DND-41 (cell line): ENCODE data around the gene TSHZ2.
"Not testable (repeated sequence)": the region's sequence is repeated elsewhere in the genome, so short reads cannot be mapped to it uniquely, and the experiment has no call there.

Experiments
- ATAC-seq: fragments of 200-7000 bp; cut with Tn5 transposase; 3 replicates; pipeline ENCODE4 v1.9.1; 2021; ENCODE audit warnings: low read depth; ENCODE audit not compliant: insufficient read depth
- DNase-seq: peaks from one replicate; pipeline ENCODE4 v3.0.0-alpha.2; 2020
- H2AFZ ChIP-seq: 2 replicates; pipeline ENCODE4 v1.6.0; 2012; ENCODE audit warnings: low read depth, low read length
- H3K27ac ChIP-seq: 2 replicates; pipeline ENCODE4 v1.5.1; 2012; ENCODE audit warnings: low read length, inconsistent platforms
- H3K27me3 ChIP-seq: fragments of 200-600 bp; sonication (generic); 2 replicates; pipeline ENCODE4 v1.6.0; 2012; ENCODE audit warnings: low read length, mild to moderate bottlenecking, inconsistent platforms; ENCODE audit not compliant: insufficient read depth, poor library complexity
- H3K36me3 ChIP-seq: 2 replicates; pipeline ENCODE4 v1.5.1; 2012; ENCODE audit warnings: low read length, inconsistent platforms; ENCODE audit not compliant: insufficient read depth
- H3K4me1 ChIP-seq: 2 replicates; pipeline ENCODE4 v1.5.1; 2012; ENCODE audit warnings: mild to moderate bottlenecking, low read length; ENCODE audit not compliant: insufficient read depth
- H3K4me2 ChIP-seq: 2 replicates; pipeline ENCODE4 v1.6.0; 2012; ENCODE audit warnings: mild to moderate bottlenecking, moderate library complexity, low read length, inconsistent platforms; ENCODE audit not compliant: insufficient read depth
- H3K4me3 ChIP-seq, 2 experiments: fragments of 200-600 bp in 1 of 2; shearing (Covaris generic) in 1 of 2; 2 replicates each; pipeline ENCODE4 v1.5.1; 2012 to 2016; ENCODE audit warnings: inconsistent platforms in 2 of 2, low read length in 2 of 2, mild to moderate bottlenecking in 2 of 2, low read depth in 1 of 2, moderate library complexity in 1 of 2
- H3K79me2 ChIP-seq: 2 replicates; pipeline ENCODE4 v1.6.0; 2012; ENCODE audit warnings: low read length, inconsistent platforms; ENCODE audit not compliant: insufficient read depth
- H3K9ac ChIP-seq: 2 replicates; pipeline ENCODE4 v1.6.0; 2012; ENCODE audit warnings: low read depth, mild to moderate bottlenecking, inconsistent platforms, low read length, moderate library complexity
- H3K9me3 ChIP-seq: 2 replicates; pipeline ENCODE4 v1.5.1; 2012; ENCODE audit warnings: low read length, moderate library complexity, mild to moderate bottlenecking, inconsistent platforms; ENCODE audit not compliant: insufficient read depth, severe bottlenecking
- H4K20me1 ChIP-seq: 2 replicates; pipeline ENCODE4 v1.6.0; 2012; ENCODE audit warnings: low read length; ENCODE audit not compliant: insufficient read depth
- EZH2 ChIP-seq: IDR thresholded peaks from 3 replicates; pipeline ENCODE4 v1.6.1; 2012; ENCODE audit warnings: borderline replicate concordance, low read depth, mild to moderate bottlenecking, moderate library complexity, low read length, inconsistent platforms; ENCODE audit not compliant: severe bottlenecking
- TF ChIP-seq, protein P1 (sequence below): IDR thresholded peaks from 2 replicates; pipeline ENCODE4 v1.5.1; 2012; ENCODE audit warnings: borderline replicate concordance, low read length, moderate library complexity, mild to moderate bottlenecking; ENCODE audit not compliant: poor library complexity, severe bottlenecking; ENCODE audit errors: extremely low read depth

Gene TSHZ2

DNA sequence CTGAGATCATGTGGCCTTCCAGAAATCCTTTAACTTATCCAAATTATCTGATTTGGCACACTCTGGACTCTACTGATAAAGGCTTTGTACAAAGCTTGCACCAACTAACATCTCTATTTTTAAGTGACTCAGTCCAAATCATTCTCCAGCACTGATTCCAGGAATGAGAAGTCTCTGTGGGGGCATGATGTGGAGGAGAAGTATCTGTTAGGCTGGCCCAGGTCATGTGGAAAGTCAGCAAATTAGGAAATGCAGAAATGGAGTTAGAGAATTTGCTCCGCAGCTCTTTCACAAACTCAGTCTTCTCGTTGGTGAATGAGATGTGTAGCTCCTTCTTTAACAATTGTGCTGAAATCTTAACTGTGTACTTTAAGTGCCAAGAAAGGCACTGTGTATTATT lies 455.8 kb downstream of the TSHZ2 start:
- Histone ChIP-seq H4K20me1 (no peaks in the 10 kb centered on the region), H3K79me2 (no peaks in the 10 kb centered on the region)

DNA sequence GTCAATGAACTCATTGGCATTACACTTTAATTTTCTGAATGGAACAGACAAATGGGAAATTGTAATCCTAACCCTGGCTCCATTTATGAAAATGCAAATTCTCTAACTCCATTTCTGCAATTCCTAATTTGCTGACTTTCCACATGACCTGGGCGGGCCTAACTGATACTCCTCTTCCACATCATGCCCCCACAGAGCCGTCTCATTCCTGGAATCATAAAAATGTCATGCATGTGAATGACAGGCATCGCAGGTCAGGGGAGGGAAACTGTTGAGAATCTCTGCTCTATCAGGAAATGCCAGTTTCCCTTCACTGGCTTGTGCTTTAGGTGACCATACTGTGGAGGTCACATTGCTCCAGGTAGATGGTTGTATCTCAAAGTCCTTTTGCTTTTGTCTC lies 456.4 kb downstream of the TSHZ2 start:
- Histone ChIP-seq H3K4me2 (no peak overlapping the region), H3K27ac (no peak overlapping the region), H4K20me1 (no peaks in the 10 kb centered on the region), H3K4me1 (no peaks in the 10 kb centered on the region), H3K9me3 (no peaks in the 10 kb centered on the region), H3K4me3 (no peak overlapping the region), H2AFZ (no peak overlapping the region), H3K9ac (no peak overlapping the region), H3K79me2 (no peaks in the 10 kb centered on the region), H3K27me3 (peaks cover 23% of the 10 kb centered on the region), H3K36me3 (no peaks in the 10 kb centered on the region)
- DNase-seq (no peak), ATAC-seq (no peak)
- TF ChIP-seq EZH2: no peak
- TF ChIP-seq, protein P1, sequence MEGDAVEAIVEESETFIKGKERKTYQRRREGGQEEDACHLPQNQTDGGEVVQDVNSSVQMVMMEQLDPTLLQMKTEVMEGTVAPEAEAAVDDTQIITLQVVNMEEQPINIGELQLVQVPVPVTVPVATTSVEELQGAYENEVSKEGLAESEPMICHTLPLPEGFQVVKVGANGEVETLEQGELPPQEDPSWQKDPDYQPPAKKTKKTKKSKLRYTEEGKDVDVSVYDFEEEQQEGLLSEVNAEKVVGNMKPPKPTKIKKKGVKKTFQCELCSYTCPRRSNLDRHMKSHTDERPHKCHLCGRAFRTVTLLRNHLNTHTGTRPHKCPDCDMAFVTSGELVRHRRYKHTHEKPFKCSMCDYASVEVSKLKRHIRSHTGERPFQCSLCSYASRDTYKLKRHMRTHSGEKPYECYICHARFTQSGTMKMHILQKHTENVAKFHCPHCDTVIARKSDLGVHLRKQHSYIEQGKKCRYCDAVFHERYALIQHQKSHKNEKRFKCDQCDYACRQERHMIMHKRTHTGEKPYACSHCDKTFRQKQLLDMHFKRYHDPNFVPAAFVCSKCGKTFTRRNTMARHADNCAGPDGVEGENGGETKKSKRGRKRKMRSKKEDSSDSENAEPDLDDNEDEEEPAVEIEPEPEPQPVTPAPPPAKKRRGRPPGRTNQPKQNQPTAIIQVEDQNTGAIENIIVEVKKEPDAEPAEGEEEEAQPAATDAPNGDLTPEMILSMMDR: no peak

More for the DNA sequence above, 455.8 kb downstream of the TSHZ2 start:
- H3K36me3 ChIP-seq: no peaks in the 10 kb centered on the region
- no peak for DNase-seq
- no peak for ATAC-seq
- no peak overlapping the region for H3K4me3 ChIP-seq
- H3K4me2 ChIP-seq: no peak overlapping the region
- no peak overlapping the region for H3K9ac ChIP-seq
- no peaks in the 10 kb centered on the region for H3K4me1 ChIP-seq
- H3K27ac ChIP-seq: no peak overlapping the region
- H3K9me3 ChIP-seq: no peaks in the 10 kb centered on the region
- H2AFZ ChIP-seq: no peak overlapping the region
- peaks cover 22% of the 10 kb centered on the region for H3K27me3 ChIP-seq
- TF ChIP-seq EZH2: no peak
- TF ChIP-seq, protein P1: no peak

DNA sequence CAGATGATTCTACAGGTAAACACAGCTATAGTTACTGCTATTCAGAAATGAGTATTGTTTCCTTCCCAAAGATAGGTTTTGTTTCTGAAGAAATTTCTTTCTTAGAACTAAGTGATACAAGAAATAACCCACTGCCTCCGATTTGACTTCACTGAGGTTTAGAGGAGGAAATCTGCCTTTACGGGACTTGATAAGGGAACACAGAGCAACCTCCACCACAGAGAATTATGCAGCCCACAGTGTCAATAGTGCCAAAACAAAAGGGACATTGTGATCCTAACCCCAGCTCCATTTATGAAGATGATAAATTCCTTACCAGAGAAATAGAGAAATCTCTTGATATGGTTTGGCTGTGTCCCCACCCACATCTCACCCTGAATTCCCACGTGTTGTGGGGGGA lies 456.8 kb downstream of the TSHZ2 start:
- DNase-seq (no peak), ATAC-seq (no peak)
- Histone ChIP-seq H3K36me3 (no peaks in the 10 kb centered on the region), H3K27ac (no peak overlapping the region), H3K4me1 (no peaks in the 10 kb centered on the region), H3K9ac (no peak overlapping the region), H3K27me3 (peaks cover 23% of the 10 kb centered on the region), H2AFZ (no peak overlapping the region), H4K20me1 (no peaks in the 10 kb centered on the region), H3K4me2 (no peak overlapping the region), H3K9me3 (no peaks in the 10 kb centered on the region), H3K79me2 (no peaks in the 10 kb centered on the region), H3K4me3 (no peak overlapping the region)
- TF ChIP-seq, protein P1: no peak
- TF ChIP-seq EZH2: no peak

DNA sequence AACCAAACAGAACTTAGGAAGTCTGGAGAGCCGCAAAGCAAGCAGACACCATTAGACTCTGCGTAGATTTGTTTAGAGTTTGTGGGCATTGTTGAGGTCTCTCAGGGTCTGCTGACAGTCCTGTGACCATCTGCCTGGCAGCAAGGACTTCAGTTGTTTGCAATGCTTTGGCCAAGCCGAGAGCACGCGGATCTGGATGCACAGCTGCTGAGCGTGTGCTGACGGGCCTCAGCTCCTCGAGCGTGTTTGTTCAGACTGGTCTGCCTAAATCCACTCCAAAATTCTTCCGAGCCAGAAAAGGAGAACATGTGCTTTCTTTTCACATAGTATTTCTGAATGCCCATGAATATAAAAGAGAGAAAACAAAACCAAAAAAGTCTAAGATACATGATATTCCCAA lies 462.5 kb downstream of the TSHZ2 start:
- H4K20me1 ChIP-seq: no peaks in the 10 kb centered on the region
- H3K27ac ChIP-seq: no peak overlapping the region
- peaks cover 11% of the 10 kb centered on the region for H3K27me3 ChIP-seq
- no peak for TF ChIP-seq EZH2
- TF ChIP-seq, protein P1: no peak
- H3K79me2 ChIP-seq: no peaks in the 10 kb centered on the region
- DNase-seq (no peak), ATAC-seq (no peak)
- no peak overlapping the region for H2AFZ ChIP-seq
- H3K4me1 ChIP-seq: no peaks in the 10 kb centered on the region
- H3K9ac ChIP-seq: no peak overlapping the region
- H3K4me3 ChIP-seq: no peak overlapping the region
- H3K9me3 ChIP-seq: no peaks in the 10 kb centered on the region
- H3K36me3 ChIP-seq: no peaks in the 10 kb centered on the region
- H3K4me2 ChIP-seq: no peak overlapping the region

DNA sequence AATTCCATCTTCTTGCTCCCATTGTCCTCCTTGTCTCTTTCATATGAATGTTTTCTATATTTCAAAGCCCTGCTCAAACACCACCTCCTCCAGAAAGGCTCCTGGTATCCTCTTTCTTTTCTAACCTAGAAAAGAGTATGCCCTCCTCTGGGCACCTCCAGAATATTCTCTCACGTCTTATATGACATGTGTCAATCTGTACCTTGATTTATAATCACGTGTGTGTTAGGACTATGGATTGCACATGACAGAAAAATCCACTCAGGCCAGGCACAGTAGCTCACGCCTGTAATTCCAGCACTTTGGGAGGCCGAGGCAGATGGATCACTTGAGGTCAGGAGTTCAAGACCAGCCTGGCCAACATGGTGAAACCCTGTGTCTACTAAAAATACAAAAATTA lies 464.8 kb downstream of the TSHZ2 start:
- not testable (repeated sequence) for H3K4me3 ChIP-seq, DNase-seq, H4K20me1 ChIP-seq, H3K9ac ChIP-seq, ATAC-seq, H3K36me3 ChIP-seq, H3K27me3 ChIP-seq, H3K4me1 ChIP-seq, H3K27ac ChIP-seq, H2AFZ ChIP-seq, H3K79me2 ChIP-seq, H3K9me3 ChIP-seq, H3K4me2 ChIP-seq
